GM13976 (cell line): Measurements from ENCODE around the gene EEF2K.
"Not testable (repeated sequence)": the region's sequence is repeated elsewhere in the genome, so short reads cannot be mapped to it uniquely, and the experiment has no call there.

Experiments used
- DNase-seq: peaks from one replicate; pipeline ENCODE4 v3.0.0; 2012; ENCODE audit warnings: low spot score
- in situ Hi-C: fragments of 300-500 bp; cut with MboI; formaldehyde crosslinking; loops from one replicate; pipeline ENCODE4 v1.12.0; 2022; ENCODE audit warnings: low sequenced_read_pairs, mixed read lengths, inconsistent platforms; ENCODE audit not compliant: unreplicated experiment
- TF ChIP-seq, protein P1 (sequence below): IDR thresholded peaks from 2 replicates; pipeline ENCODE4 v1.5.1; 2012; ENCODE audit warnings: borderline replicate concordance, mild to moderate bottlenecking; ENCODE audit not compliant: insufficient read depth; ENCODE audit errors: extremely low read depth, missing control alignments, control extremely low read depth

Gene EEF2K

DNA sequence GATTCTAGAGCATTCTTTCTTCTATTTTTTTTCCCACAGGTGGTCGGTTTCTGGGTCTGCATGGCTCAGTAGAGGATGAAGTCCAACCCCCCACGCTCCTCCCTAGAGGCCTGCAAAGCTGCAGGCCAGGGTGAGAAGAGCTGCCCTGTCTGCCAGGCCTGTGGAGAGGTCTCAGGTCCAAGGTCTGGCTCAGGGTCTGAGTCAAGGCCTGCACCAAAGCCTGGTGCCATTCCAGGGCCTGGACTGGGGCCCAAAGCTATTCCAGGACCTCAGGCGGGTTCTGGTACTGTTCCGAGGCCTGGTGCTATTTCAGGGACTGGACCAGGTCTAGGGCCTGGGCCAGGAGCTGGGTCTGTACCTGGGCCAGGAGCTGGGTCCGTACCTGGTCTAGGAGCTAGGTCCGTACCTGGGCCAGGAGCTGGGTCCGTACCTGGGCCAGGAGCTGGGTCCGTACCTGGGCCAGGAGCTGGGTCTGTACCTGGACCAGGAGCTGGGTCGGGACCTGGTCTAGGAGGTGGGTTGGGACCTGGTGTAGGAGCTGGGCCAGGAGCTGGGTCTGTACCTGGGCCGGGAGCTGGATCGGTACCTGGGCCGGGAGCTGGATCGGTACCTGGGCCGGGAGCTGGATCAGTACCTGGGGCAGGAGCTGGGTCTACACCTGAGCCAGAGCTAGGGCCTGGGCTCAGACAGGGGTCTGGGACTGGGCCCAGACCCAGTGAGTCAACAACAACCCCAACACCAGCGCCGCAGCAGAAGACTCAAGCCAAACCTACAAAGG is 40.4 kb upstream of the EEF2K start:
- in situ Hi-C loops, result no loop called here
- TF ChIP-seq, protein P1, sequence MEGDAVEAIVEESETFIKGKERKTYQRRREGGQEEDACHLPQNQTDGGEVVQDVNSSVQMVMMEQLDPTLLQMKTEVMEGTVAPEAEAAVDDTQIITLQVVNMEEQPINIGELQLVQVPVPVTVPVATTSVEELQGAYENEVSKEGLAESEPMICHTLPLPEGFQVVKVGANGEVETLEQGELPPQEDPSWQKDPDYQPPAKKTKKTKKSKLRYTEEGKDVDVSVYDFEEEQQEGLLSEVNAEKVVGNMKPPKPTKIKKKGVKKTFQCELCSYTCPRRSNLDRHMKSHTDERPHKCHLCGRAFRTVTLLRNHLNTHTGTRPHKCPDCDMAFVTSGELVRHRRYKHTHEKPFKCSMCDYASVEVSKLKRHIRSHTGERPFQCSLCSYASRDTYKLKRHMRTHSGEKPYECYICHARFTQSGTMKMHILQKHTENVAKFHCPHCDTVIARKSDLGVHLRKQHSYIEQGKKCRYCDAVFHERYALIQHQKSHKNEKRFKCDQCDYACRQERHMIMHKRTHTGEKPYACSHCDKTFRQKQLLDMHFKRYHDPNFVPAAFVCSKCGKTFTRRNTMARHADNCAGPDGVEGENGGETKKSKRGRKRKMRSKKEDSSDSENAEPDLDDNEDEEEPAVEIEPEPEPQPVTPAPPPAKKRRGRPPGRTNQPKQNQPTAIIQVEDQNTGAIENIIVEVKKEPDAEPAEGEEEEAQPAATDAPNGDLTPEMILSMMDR, result no peak
- DNase-seq, result no peak

DNA sequence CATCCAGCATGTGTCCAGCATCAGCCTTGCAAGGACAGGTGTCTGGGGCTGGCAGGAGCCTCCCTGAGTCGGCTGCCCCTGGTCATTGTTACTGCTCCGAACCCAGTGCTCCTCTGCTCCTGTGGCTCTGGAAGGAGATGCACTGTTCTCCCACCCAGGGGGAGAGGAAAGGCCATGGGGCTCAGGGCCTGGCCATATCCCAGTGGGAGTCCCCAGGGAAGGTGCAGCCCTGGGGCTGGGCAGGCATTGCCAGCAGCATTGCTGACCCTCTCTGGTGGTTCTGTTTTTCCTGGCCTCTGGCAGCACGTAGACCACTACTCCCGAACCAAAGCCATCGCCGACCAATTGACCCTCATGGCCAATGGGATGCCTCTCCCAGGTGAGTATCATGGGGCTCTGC is 34.1 kb upstream of the EEF2K start:
- TF ChIP-seq, protein P1, result no peak
- in situ Hi-C loops, result no loop called here

DNA sequence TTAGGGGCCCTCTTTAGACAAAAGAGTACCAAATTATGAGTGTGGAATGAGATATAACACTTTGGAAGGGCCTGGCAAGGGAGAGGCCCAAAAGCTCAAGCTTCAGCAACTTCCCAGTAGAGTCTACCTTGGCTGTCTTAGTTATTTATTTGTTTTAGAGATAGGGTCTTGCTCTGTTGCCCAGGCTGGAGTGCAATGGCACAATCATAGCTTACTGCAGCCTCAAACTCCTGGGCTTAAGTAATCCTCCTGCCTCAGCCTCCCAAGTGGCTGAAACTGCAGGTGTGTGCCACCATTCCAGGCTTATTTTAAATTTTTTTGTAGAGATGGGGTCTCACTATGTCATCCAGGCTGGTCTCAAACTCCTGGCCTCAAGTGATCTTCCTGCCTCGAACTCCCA is 33.4 kb upstream of the EEF2K start:
- in situ Hi-C loops, DNase-seq: not testable (repeated sequence)

More for the DNA sequence above, 34.1 kb upstream of the EEF2K start:
- DNase-seq, result no peak

DNA sequence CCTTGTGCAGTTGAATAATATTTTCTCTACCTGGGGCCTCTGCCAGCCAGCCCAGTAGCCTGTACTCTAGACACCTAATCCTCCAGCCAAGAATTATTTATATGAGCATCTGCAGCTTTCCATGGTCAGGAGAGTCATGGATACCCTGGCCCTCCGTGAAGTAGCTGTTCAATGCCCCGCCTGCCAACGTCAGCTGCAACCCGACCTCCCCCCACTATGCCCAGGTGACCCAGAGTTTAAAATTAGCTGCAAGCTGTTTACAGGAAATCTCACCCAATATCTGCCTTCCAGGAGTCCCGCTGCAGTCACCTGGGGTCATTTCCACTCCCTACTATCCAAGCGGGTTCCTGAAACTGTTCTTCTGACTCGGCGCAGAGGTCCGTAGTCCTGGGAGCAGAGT is 31.4 kb upstream of the EEF2K start:
- TF ChIP-seq, protein P1, result no peak
- no peak for DNase-seq
- in situ Hi-C loops, result loop anchor here (25.0 kb wide), 1 partner anchor 362 kb away; no protein-coding TSS in a partner anchor

DNA sequence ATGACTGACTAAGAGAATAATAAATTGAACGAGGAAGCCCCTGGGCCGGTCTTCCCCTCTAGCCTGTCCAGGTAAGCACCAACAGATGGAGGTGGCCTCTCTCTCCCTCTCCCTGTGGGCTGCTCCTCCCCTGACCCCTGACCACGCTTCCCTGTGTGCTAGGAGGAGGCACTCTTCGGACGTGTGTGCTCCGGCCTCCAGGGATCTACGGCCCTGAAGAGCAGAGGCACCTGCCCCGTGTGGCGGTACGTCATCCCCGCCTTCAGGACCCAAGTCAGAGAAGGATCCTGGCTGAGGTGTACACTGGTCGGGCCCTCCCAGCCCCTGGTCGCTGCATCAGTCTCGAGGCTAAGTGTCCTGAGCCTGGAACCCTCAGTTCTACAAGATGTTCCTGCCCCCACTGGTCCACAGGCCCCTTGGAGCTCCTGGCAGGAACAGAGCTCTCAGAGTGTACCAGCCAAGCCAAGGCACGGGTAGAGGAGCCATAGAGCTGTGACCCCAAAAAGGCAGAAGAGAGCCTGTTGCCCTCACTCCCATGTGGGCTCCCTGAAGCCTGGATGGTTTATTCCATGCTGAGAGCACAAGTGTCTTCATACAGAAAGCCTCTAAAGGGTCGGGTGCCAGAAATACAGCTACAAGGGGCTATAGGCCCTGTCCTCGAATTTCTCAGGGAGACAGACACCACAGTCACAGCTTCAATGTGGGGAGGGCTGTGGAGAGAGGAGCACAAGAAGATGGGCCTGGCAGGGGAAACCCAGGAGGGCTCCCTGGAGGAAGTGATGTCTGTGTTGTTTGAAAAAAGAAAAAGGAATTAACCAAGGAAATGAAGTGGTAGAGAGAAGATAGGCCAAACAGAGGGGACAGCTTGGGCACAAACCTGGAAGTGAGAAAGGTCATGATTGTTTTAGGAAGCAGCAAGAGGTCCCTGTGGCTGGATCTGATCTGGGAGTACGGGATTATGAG is 27.8 kb upstream of the EEF2K start:
- no peak for DNase-seq
- in situ Hi-C loops, result loop anchor here (25.0 kb wide), 1 partner anchor 366 kb away; no protein-coding TSS in a partner anchor
- TF ChIP-seq, protein P1, result no peak

DNA sequence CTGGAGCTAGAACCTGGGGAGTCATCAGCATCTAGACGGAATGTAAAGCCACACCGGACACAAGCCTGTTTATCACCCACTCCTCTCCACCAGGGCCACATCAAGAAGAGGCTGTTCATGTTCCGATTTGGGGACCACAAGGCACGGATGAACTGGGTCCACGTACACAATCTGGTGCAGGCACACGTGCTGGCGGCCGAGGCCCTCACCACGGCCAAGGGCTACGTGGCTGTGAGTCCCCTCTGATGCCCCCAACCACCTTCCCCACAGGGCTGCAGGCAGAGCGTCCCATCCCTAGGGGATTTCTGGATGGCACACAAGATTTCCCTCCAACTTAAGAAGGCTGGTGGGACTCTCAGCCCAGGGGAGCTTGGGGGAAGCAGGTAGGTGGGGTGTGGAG is 24.7 kb upstream of the EEF2K start:
- in situ Hi-C loops, result loop anchor here (5.0 to 25.0 kb wide), 3 partner anchors 77 to 369 kb away; partner anchors contain the start of gene PDZD9
- TF ChIP-seq, protein P1, result no peak

More for the DNA sequence above, 24.7 kb upstream of the EEF2K start:
- DNase-seq, result no peak
